SK-N-SH treated with all-trans-retinoic acid at 6 μM for 48 hours (cell line): Measurements from ENCODE around the gene VCP.

Source experiments
- OSR1 ChIP-seq: fragments of 250-450 bp; sonication (Bioruptor Pico); IDR thresholded peaks from 2 replicates; pipeline ENCODE4 v1.8.0; 2022; ENCODE audit warnings: moderate library complexity, mild to moderate bottlenecking, inconsistent platforms
- POU6F1 ChIP-seq: fragments of 250-450 bp; sonication (Bioruptor Pico); IDR thresholded peaks from 2 replicates; pipeline ENCODE4 v1.8.0; 2021; ENCODE audit warnings: low read depth, mild to moderate bottlenecking, moderate library complexity, borderline replicate concordance
- RARB ChIP-seq: fragments of 250-450 bp; sonication (Bioruptor Pico); IDR thresholded peaks from 2 replicates; pipeline ENCODE4 v1.8.0; 2021; ENCODE audit warnings: mild to moderate bottlenecking, moderate library complexity
- SNAI2 ChIP-seq: fragments of 250-450 bp; sonication (Bioruptor Pico); IDR thresholded peaks from 2 replicates; pipeline ENCODE4 v1.5.0; 2020; ENCODE audit warnings: mild to moderate bottlenecking, moderate library complexity
- TCF4 ChIP-seq: fragments of 250-450 bp; sonication (Bioruptor Pico); IDR thresholded peaks from 2 replicates; pipeline ENCODE4 v1.8.0; 2021; ENCODE audit warnings: mild to moderate bottlenecking, moderate library complexity, borderline replicate concordance
- TOX ChIP-seq: fragments of 250-450 bp; sonication (Bioruptor Pico); IDR thresholded peaks from 2 replicates; pipeline ENCODE4 v1.8.0; 2021; ENCODE audit warnings: mild to moderate bottlenecking, moderate library complexity, borderline replicate concordance
- ZC3H10 ChIP-seq: fragments of 250-450 bp; sonication (Bioruptor Pico); IDR thresholded peaks from 2 replicates; pipeline ENCODE4 v1.5.1; 2021; ENCODE audit warnings: mild to moderate bottlenecking, moderate library complexity
- ZFP3 ChIP-seq: fragments of 250-450 bp; sonication (Bioruptor Pico); IDR thresholded peaks from 2 replicates; pipeline ENCODE4 v1.5.0; 2020; ENCODE audit warnings: mild to moderate bottlenecking, moderate library complexity
- ZNF70 ChIP-seq: fragments of 450-650 bp; formaldehyde crosslinking; IDR thresholded peaks from 2 replicates; pipeline ENCODE4 v1.5.0; 2020; ENCODE audit warnings: mild to moderate bottlenecking, moderate library complexity
- ZNF8 ChIP-seq: fragments of 450-650 bp; formaldehyde crosslinking; IDR thresholded peaks from 2 replicates; pipeline ENCODE4 v1.5.0; 2020; ENCODE audit warnings: mild to moderate bottlenecking, moderate library complexity
- TF ChIP-seq, protein P1 (sequence below): fragments of 250-450 bp; sonication (Bioruptor Pico); IDR thresholded peaks from 2 replicates; pipeline ENCODE4 v1.8.0; 2020; ENCODE audit warnings: mild to moderate bottlenecking, moderate library complexity, borderline replicate concordance

GRCh38 chr9:35079426-35080341 is 7.3 kb upstream of the VCP start, which contains the start of gene FANCG:
- no peak for TF ChIP-seq TCF4 (CRISPR knock-in tag)
- TF ChIP-seq, protein P1, sequence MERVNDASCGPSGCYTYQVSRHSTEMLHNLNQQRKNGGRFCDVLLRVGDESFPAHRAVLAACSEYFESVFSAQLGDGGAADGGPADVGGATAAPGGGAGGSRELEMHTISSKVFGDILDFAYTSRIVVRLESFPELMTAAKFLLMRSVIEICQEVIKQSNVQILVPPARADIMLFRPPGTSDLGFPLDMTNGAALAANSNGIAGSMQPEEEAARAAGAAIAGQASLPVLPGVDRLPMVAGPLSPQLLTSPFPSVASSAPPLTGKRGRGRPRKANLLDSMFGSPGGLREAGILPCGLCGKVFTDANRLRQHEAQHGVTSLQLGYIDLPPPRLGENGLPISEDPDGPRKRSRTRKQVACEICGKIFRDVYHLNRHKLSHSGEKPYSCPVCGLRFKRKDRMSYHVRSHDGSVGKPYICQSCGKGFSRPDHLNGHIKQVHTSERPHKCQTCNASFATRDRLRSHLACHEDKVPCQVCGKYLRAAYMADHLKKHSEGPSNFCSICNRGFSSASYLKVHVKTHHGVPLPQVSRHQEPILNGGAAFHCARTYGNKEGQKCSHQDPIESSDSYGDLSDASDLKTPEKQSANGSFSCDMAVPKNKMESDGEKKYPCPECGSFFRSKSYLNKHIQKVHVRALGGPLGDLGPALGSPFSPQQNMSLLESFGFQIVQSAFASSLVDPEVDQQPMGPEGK (CRISPR knock-in tag), result no peak
- TF ChIP-seq TOX, result no peak
- TF ChIP-seq ZNF70, result no peak
- TF ChIP-seq SNAI2 (CRISPR knock-in tag), result no peak
- TF ChIP-seq ZFP3 (CRISPR knock-in tag), result no peak
- TF ChIP-seq ZC3H10 (CRISPR knock-in tag), result no peak
- no peak for TF ChIP-seq RARB (CRISPR knock-in tag)
- no peak for TF ChIP-seq POU6F1 (CRISPR knock-in tag)
- TF ChIP-seq ZNF8 (CRISPR knock-in tag), result no peak
- no peak for TF ChIP-seq OSR1 (CRISPR knock-in tag)
